HCT116 (cell line): Measurements from ENCODE around the gene RPLP1. TPM values are rescaled to one million over a fixed set of nuclear protein-coding genes. Genes with fewer than 3 reads are reported as not detected.

Experiments used
- ATAC-seq: fragments of 200-7000 bp; cut with Tn5 transposase; 2 replicates; pipeline ENCODE4 v1.9.1; 2020; ENCODE audit warnings: mild to moderate bottlenecking, moderate library complexity
- BruUV-seq: library from RNA; stranded (reverse); fragments of 400-500 nt; replicated peaks from 2 replicates; lab custom pipeline; 2021; lab: Mats Ljungman, UMichigan
- CTCF ChIA-PET: fragments of 300-600 bp; sonication (Branson Sonifier 250); formaldehyde crosslinking; loops from one replicate; lab custom pipeline; 2021; ENCODE audit warnings: antibody characterized with exemption; lab: Charles Lee
- POLR2A ChIA-PET: fragments of 300-600, 350-600 bp; sonication (Branson Sonifier 250); formaldehyde crosslinking; loops from one replicate; lab custom pipeline; 2021; ENCODE audit warnings: antibody characterized with exemption; lab: Charles Lee
- RAD21 ChIA-PET, 2 experiments: fragments of 300-600 bp; sonication (Branson Sonifier 250); formaldehyde crosslinking; loops; one replicate each; lab custom pipeline; 2023; ENCODE audit warnings: low total read pairs in 2 of 2; ENCODE audit not compliant: uncharacterized antibody in 2 of 2, unreplicated experiment in 2 of 2, low non-redundant PET in 1 of 2; lab: Charles Lee
- DNase-seq: peaks from one replicate; pipeline ENCODE4 v3.0.0-alpha.2; 2010; ENCODE audit warnings: low read depth, low spot score
- H2AFZ ChIP-seq: fragments of 200-600 bp; shearing (Covaris generic), sonication (generic); 2 replicates; pipeline ENCODE4 v1.6.1; 2017; ENCODE audit warnings: low read depth, mixed run types, mixed read lengths, antibody characterized with exemption, low read length; ENCODE audit not compliant: poor library complexity, severe bottlenecking
- H3K27ac ChIP-seq: 2 replicates; pipeline ENCODE4 v1.5.1; 2012; ENCODE audit warnings: low read depth, low read length
- H3K27me3 ChIP-seq: fragments of 200-600 bp; sonication (generic); 2 replicates; pipeline ENCODE4 v1.6.1; 2016; ENCODE audit warnings: mixed run types, low read length, mixed read lengths; ENCODE audit not compliant: insufficient read depth
- H3K36me3 ChIP-seq, 2 experiments: fragments of 200-500 bp in 1 of 2; fragments of 200-600 bp in 1 of 2; sonication (Bioruptor generic) in 1 of 2; sonication (generic) in 1 of 2; 2 replicates each; pipeline versions ENCODE4 v1.5.1 to v1.6.1; 2014 to 2016; ENCODE audit warnings: low read length in 2 of 2, inconsistent platforms in 1 of 2, mixed read lengths in 1 of 2, mixed run types in 1 of 2; ENCODE audit not compliant: insufficient read depth in 2 of 2, control insufficient read depth in 1 of 2
- H3K4me1 ChIP-seq, 2 experiments: fragments of 200-600 bp in 1 of 2; sonication (generic) in 1 of 2; 2 replicates each; pipeline versions ENCODE4 v1.5.1 to v1.6.1; 2012 to 2017; ENCODE audit warnings: low read length in 2 of 2, inconsistent platforms in 1 of 2, mild to moderate bottlenecking in 1 of 2, mixed read lengths in 1 of 2, mixed run types in 1 of 2, moderate library complexity in 1 of 2; ENCODE audit not compliant: insufficient read depth in 2 of 2, control insufficient read depth in 1 of 2
- H3K4me2 ChIP-seq: fragments of 200-600 bp; sonication (generic); 2 replicates; pipeline ENCODE4 v1.6.1; 2017; ENCODE audit warnings: mixed run types, low read length, mixed read lengths
- H3K4me3 ChIP-seq, 2 experiments: fragments of 200-600 bp in 1 of 2; sonication (generic) in 1 of 2; replicated peaks in 1 of 2; 2 replicates each; pipeline ENCODE4 v1.5.1; 2011 to 2016; ENCODE audit warnings: low read length in 2 of 2, control low read depth in 1 of 2, low read depth in 1 of 2, mild to moderate bottlenecking in 1 of 2, mixed read lengths in 1 of 2, mixed run types in 1 of 2
- H3K79me2 ChIP-seq: fragments of 200-600 bp; sonication (generic); 2 replicates; pipeline ENCODE4 v1.6.1; 2017; ENCODE audit warnings: mild to moderate bottlenecking, mixed run types, low read length, moderate library complexity, mixed read lengths; ENCODE audit not compliant: insufficient read depth
- H3K9ac ChIP-seq: fragments of 200-600 bp; sonication (generic); 2 replicates; pipeline ENCODE4 v1.6.1; 2016; ENCODE audit warnings: low read length, mixed read lengths
- H3K9me2 ChIP-seq: fragments of 200-600 bp; sonication (generic), shearing (Covaris generic); 2 replicates; pipeline ENCODE4 v1.6.1; 2017; ENCODE audit warnings: mixed run types, mild to moderate bottlenecking, moderate library complexity; ENCODE audit not compliant: insufficient read depth
- H3K9me3 ChIP-seq, 2 experiments: fragments of 200-500 bp in 1 of 2; fragments of 200-600 bp in 1 of 2; sonication (Bioruptor generic) in 1 of 2; sonication (generic) in 1 of 2; 2 replicates each; pipeline ENCODE4 v1.6.1; 2014 to 2017; ENCODE audit warnings: low read length in 2 of 2, mixed read lengths in 2 of 2, inconsistent platforms in 1 of 2, low read depth in 1 of 2, mild to moderate bottlenecking in 1 of 2, mixed run types in 1 of 2, moderate library complexity in 1 of 2; ENCODE audit not compliant: control insufficient read depth in 1 of 2, insufficient read depth in 1 of 2
- H4K20me1 ChIP-seq: fragments of 200-600 bp; sonication (generic), shearing (Covaris generic); 2 replicates; pipeline ENCODE4 v1.6.1; 2017; ENCODE audit warnings: mixed run types, mild to moderate bottlenecking, moderate library complexity; ENCODE audit not compliant: insufficient read depth
- CBX3 ChIP-seq: IDR thresholded peaks from 2 replicates; pipeline ENCODE4 v1.6.1; 2012; ENCODE audit warnings: low read depth
- CEBPB ChIP-seq: IDR thresholded peaks from 2 replicates; pipeline ENCODE4 v1.6.1; 2012; ENCODE audit warnings: low read depth
- EZH2phosphoT487 ChIP-seq: fragments of 200-600 bp; IDR thresholded peaks from 2 replicates; pipeline ENCODE4 v1.6.1; 2018; ENCODE audit warnings: antibody characterized with exemption, borderline replicate concordance
- FOSL1 ChIP-seq: IDR thresholded peaks from 2 replicates; pipeline ENCODE4 v1.6.1; 2012; ENCODE audit warnings: low read depth
- MAX ChIP-seq: IDR thresholded peaks from 2 replicates; pipeline ENCODE4 v1.6.1; 2012
- POLR2A ChIP-seq: IDR thresholded peaks from 2 replicates; pipeline ENCODE4 v1.7.0; 2011; ENCODE audit warnings: borderline replicate concordance; ENCODE audit not compliant: insufficient read depth, insufficient read length; ENCODE audit errors: extremely low read depth
- POLR2AphosphoS5 ChIP-seq: IDR thresholded peaks from 2 replicates; pipeline ENCODE4 v1.6.1; 2011; ENCODE audit warnings: mild to moderate bottlenecking, low read depth, low read length, moderate library complexity
- RAD21 ChIP-seq: IDR thresholded peaks from 2 replicates; pipeline ENCODE4 v1.6.1; 2012; ENCODE audit warnings: low read depth, mild to moderate bottlenecking
- SIN3A ChIP-seq: IDR thresholded peaks from 2 replicates; pipeline ENCODE4 v1.6.1; 2012; ENCODE audit warnings: low read depth
- SP1 ChIP-seq: IDR thresholded peaks from 2 replicates; pipeline ENCODE4 v1.6.1; 2012; ENCODE audit warnings: low read depth
- YY1 ChIP-seq: IDR thresholded peaks from 2 replicates; pipeline ENCODE4 v1.6.1; 2011; ENCODE audit warnings: low read length, low read depth, moderate library complexity, mild to moderate bottlenecking; ENCODE audit not compliant: insufficient replicate concordance; ENCODE audit errors: extremely low read depth
- ZFX ChIP-seq: fragments of 450-650 bp; IDR thresholded peaks from 2 replicates; pipeline ENCODE4 v1.6.1; 2017
- intact Hi-C: fragments of 100-400 bp; cut with micrococcal nuclease; formaldehyde crosslinking; loops from 2 replicates; pipeline ENCODE4 v1.10.0; 2022
- total RNA-seq: library from RNA; stranded (reverse); gene quantifications from one replicate; pipeline ENCODE4 v1.2.1, GENCODE V29; 2021; ENCODE audit not compliant: unreplicated experiment

Gene RPLP1
- total RNA-seq, 1 experiment from 2014 or later, result 3,138 TPM

GRCh38 chr15:69489073-69489571, 36.5 kb downstream of the RPLP1 start:
- no peaks in the 10 kb centered on the region for H3K9me2 ChIP-seq
- no peaks in the 10 kb centered on the region for H3K79me2 ChIP-seq
- no peaks in the 10 kb centered on the region for H3K4me1 ChIP-seq
- H3K9ac ChIP-seq, result no peak overlapping the region
- H3K4me2 ChIP-seq, result no peak overlapping the region
- H3K4me3 ChIP-seq, result no peak overlapping the region
- TF ChIP-seq CEBPB (no peak), YY1 (no peak), RAD21 (no peak)
- ChIA-PET CTCF (no interaction called here), RAD21 (no interaction called here), POLR2A (no interaction called here)
- no peak overlapping the region for H2AFZ ChIP-seq
- ATAC-seq (no peak), DNase-seq (no peak)
- no peak overlapping the region for H3K27ac ChIP-seq
- BruUV-seq, result no TSS peak
- H3K9me3 ChIP-seq, result no peaks in the 10 kb centered on the region
- H3K36me3 ChIP-seq, result no peaks in the 10 kb centered on the region
- no peaks in the 10 kb centered on the region for H3K27me3 ChIP-seq
- intact Hi-C loops, result no loop called here
- H4K20me1 ChIP-seq, result no peaks in the 10 kb centered on the region

- TF ChIP-seq CEBPB (no peak), CBX3 (no peak), EZH2phosphoT487 (no peak), SP1 (no peak), ZFX (no peak), FOSL1 (no peak), MAX (no peak), YY1 (no peak), POLR2AphosphoS5 (no peak), POLR2A (no peak), SIN3A (no peak), RAD21 (no peak)
- ChIA-PET RAD21 (no interaction called here), POLR2A (no interaction called here), CTCF (no interaction called here)
- intact Hi-C loops, result no loop called here
- no peaks in the 10 kb centered on the region for H4K20me1 ChIP-seq
- H3K9me2 ChIP-seq, result no peaks in the 10 kb centered on the region
- no peaks in the 10 kb centered on the region for H3K9me3 ChIP-seq
- DNase-seq (no peak), ATAC-seq (no peak)
- H3K27me3 ChIP-seq, result no peaks in the 10 kb centered on the region
- no peaks in the 10 kb centered on the region for H3K4me1 ChIP-seq
- no peak overlapping the region for H3K27ac ChIP-seq
- H3K4me3 ChIP-seq, result no peak overlapping the region
- no peaks in the 10 kb centered on the region for H3K79me2 ChIP-seq
- no peak overlapping the region for H3K9ac ChIP-seq
- no peak overlapping the region for H2AFZ ChIP-seq
- no TSS peak for BruUV-seq
- H3K36me3 ChIP-seq, result no peaks in the 10 kb centered on the region
- H3K4me2 ChIP-seq, result no peak overlapping the region
Observed at GRCh38 chr15:69490356-69491037, 37.9 kb downstream of the RPLP1 start.
